H9 (cell line): ENCODE data around the gene MYOCD. TPM values are rescaled to one million over a fixed set of nuclear protein-coding genes. Genes with fewer than 3 reads are reported as not detected.

ENCODE experiments used
- DNase-seq: peaks from one replicate; pipeline ENCODE4 v3.0.0-alpha.2; 2017
- H2AFZ ChIP-seq: one replicate; pipeline ENCODE4 v1.6.1; 2013; ENCODE audit warnings: mild to moderate bottlenecking, low read length, control low read depth, moderate library complexity
- H2AK5ac ChIP-seq: 2 replicates; pipeline ENCODE4 v1.6.1; 2013; ENCODE audit warnings: low read length, control low read depth, mixed read lengths; ENCODE audit not compliant: insufficient read length
- H2BK120ac ChIP-seq: one replicate; pipeline ENCODE4 v1.6.1; 2013; ENCODE audit warnings: low read depth, mild to moderate bottlenecking, low read length, control low read depth, inconsistent platforms; ENCODE audit not compliant: poor library complexity, severe bottlenecking
- H2BK12ac ChIP-seq: 2 replicates; pipeline ENCODE4 v1.6.1; 2013; ENCODE audit warnings: low read length, control low read depth, mixed read lengths, low read depth; ENCODE audit not compliant: insufficient read length
- H2BK15ac ChIP-seq: 2 replicates; pipeline ENCODE4 v1.6.1; 2013; ENCODE audit warnings: low read depth, low read length, control low read depth
- H2BK20ac ChIP-seq: one replicate; pipeline ENCODE4 v1.6.1; 2013; ENCODE audit warnings: low read depth, mild to moderate bottlenecking, low read length, control low read depth, inconsistent platforms; ENCODE audit not compliant: poor library complexity, severe bottlenecking
- H2BK5ac ChIP-seq: 2 replicates; pipeline ENCODE4 v1.6.1; 2013; ENCODE audit warnings: low read length, control low read depth, mixed read lengths; ENCODE audit not compliant: insufficient read length
- H3K14ac ChIP-seq: 2 replicates; pipeline ENCODE4 v1.6.1; 2013; ENCODE audit warnings: low read length, control low read depth; ENCODE audit not compliant: insufficient read depth
- H3K18ac ChIP-seq: 2 replicates; pipeline ENCODE4 v1.6.1; 2013; ENCODE audit warnings: low read depth, mild to moderate bottlenecking, mixed read lengths, low read length, control low read depth; ENCODE audit not compliant: insufficient read length
- H3K23ac ChIP-seq: 2 replicates; pipeline ENCODE4 v1.6.1; 2013; ENCODE audit warnings: low read length, control low read depth, mixed read lengths, low read depth; ENCODE audit not compliant: insufficient read length
- H3K23me2 ChIP-seq: 2 replicates; pipeline ENCODE4 v1.6.1; 2013; ENCODE audit warnings: low read depth, mild to moderate bottlenecking, mixed read lengths, low read length, control low read depth; ENCODE audit not compliant: insufficient read length, poor library complexity, severe bottlenecking
- H3K27ac ChIP-seq: 2 replicates; pipeline ENCODE4 v1.5.1; 2013; ENCODE audit warnings: low read length, control low read depth, mixed read lengths, low read depth; ENCODE audit not compliant: insufficient read length
- H3K27me3 ChIP-seq: 2 replicates; pipeline ENCODE4 v1.6.1; 2013; ENCODE audit warnings: low read length, control low read depth, inconsistent platforms; ENCODE audit not compliant: insufficient read depth
- H3K4ac ChIP-seq: 2 replicates; pipeline ENCODE4 v1.6.1; 2013; ENCODE audit warnings: low read depth, mild to moderate bottlenecking, control low read depth, inconsistent platforms, low read length, moderate library complexity
- H3K4me1 ChIP-seq: 2 replicates; pipeline ENCODE4 v1.6.1; 2013; ENCODE audit warnings: low read length, control low read depth, inconsistent platforms; ENCODE audit not compliant: insufficient read depth
- H3K4me2 ChIP-seq: 2 replicates; pipeline ENCODE4 v1.6.1; 2013; ENCODE audit warnings: low read length, control low read depth, mixed read lengths; ENCODE audit not compliant: insufficient read length, insufficient read depth
- H3K56ac ChIP-seq: 2 replicates; pipeline ENCODE4 v1.6.1; 2013; ENCODE audit warnings: low read depth, mild to moderate bottlenecking, mixed read lengths, low read length, control low read depth; ENCODE audit not compliant: insufficient read length
- H3K79me1 ChIP-seq: 2 replicates; pipeline ENCODE4 v1.6.1; 2013; ENCODE audit warnings: low read depth, mild to moderate bottlenecking, moderate library complexity, low read length, control low read depth, inconsistent platforms; ENCODE audit not compliant: insufficient read depth, poor library complexity, severe bottlenecking
- H3K79me2 ChIP-seq: 2 replicates; pipeline ENCODE4 v1.6.1; 2013; ENCODE audit warnings: low read length, control low read depth, inconsistent platforms; ENCODE audit not compliant: insufficient read depth
- H3K9ac ChIP-seq: 2 replicates; pipeline ENCODE4 v1.6.1; 2013; ENCODE audit warnings: low read length, control low read depth, mixed read lengths; ENCODE audit not compliant: insufficient read length; ENCODE audit errors: extremely low read depth
- H3K9me3 ChIP-seq: one replicate; pipeline ENCODE4 v1.6.1; 2013; ENCODE audit warnings: low read depth, low read length, inconsistent platforms; ENCODE audit not compliant: control insufficient read depth
- H3T11ph ChIP-seq: one replicate; pipeline ENCODE4 v1.6.1; 2013; ENCODE audit warnings: mild to moderate bottlenecking, low read length, control low read depth, inconsistent platforms
- H4K20me1 ChIP-seq: one replicate; pipeline ENCODE4 v1.6.1; 2013; ENCODE audit not compliant: control insufficient read depth, insufficient read length, insufficient read depth
- H4K5ac ChIP-seq: 2 replicates; pipeline ENCODE4 v1.6.1; 2013; ENCODE audit warnings: low read depth, mild to moderate bottlenecking, mixed read lengths, low read length, control low read depth; ENCODE audit not compliant: insufficient read length
- H4K8ac ChIP-seq: replicated peaks from 2 replicates; pipeline ENCODE4 v1.6.1; 2013; ENCODE audit warnings: low read length, control low read depth, mixed read lengths, low read depth; ENCODE audit not compliant: insufficient read length
- H4K91ac ChIP-seq: 2 replicates; pipeline ENCODE4 v1.6.1; 2013; ENCODE audit warnings: low read depth, mild to moderate bottlenecking, moderate library complexity, mixed read lengths, low read length, control low read depth; ENCODE audit not compliant: insufficient read length
- H3K27ac Mint-ChIP-seq, 3 experiments: 2 replicates in 2 of 3; 3 replicates in 1 of 3; pipeline ENCODE4 v1.8.0; 2020 to 2021; ENCODE audit warnings: mixed read lengths in 3 of 3, mild to moderate bottlenecking in 1 of 3, moderate library complexity in 1 of 3
- H3K27me3 Mint-ChIP-seq: 2 replicates; pipeline ENCODE4 v1.8.0; 2021; ENCODE audit warnings: low read depth, mild to moderate bottlenecking, moderate library complexity, mixed read lengths
- H3K36me3 Mint-ChIP-seq, 3 experiments: 2 replicates in 2 of 3; 3 replicates in 1 of 3; pipeline ENCODE4 v1.8.0; 2020 to 2021; ENCODE audit warnings: low read depth in 3 of 3, mixed read lengths in 3 of 3; ENCODE audit not compliant: insufficient read depth in 1 of 3
- H3K4me1 Mint-ChIP-seq, 2 experiments: 2 replicates each; pipeline ENCODE4 v1.8.0; 2020; ENCODE audit warnings: mixed read lengths in 2 of 2
- H3K4me3 Mint-ChIP-seq, 2 experiments: 2 replicates in 1 of 2; 3 replicates in 1 of 2; pipeline ENCODE4 v1.8.0; 2020 to 2021; ENCODE audit warnings: mild to moderate bottlenecking in 2 of 2, mixed read lengths in 2 of 2, moderate library complexity in 1 of 2
- H3K9me3 Mint-ChIP-seq, 2 experiments: 2 replicates in 1 of 2; 3 replicates in 1 of 2; pipeline ENCODE4 v1.8.0; 2020; ENCODE audit warnings: mild to moderate bottlenecking in 2 of 2, mixed read lengths in 2 of 2, moderate library complexity in 1 of 2
- WGBS: extraction: QIAGEN DNeasy Blood & Tissue Kit; methylation state at CpG from one replicate; pipeline ENCODE4 v1.1.7; 2013; ENCODE audit warnings: missing lambda C conversion rate, low lambda C conversion rate, mixed read lengths; ENCODE audit not compliant: insufficient read length; ENCODE audit errors: extremely low coverage; 5-methylcytosine and 5-hydroxymethylcytosine counted together
- total RNA-seq: library from RNA; stranded (reverse); gene quantifications from 2 replicates; pipeline ENCODE4 v1.2.1, GENCODE V29; 2021
- TF ChIP-seq, protein P1 (sequence below): fragments of 200-600 bp; sonication (generic); conservative IDR thresholded peaks from 3 replicates; pipeline ENCODE4 v1.8.0; 2021; ENCODE audit warnings: antibody characterized with exemption, mild to moderate bottlenecking

The MYOCD gene
- total RNA-seq, 1 experiment from 2014 or later: 0.17 TPM

GRCh38 chr17:12655936-12656335 is 9.8 kb upstream of the MYOCD start:
- Histone ChIP-seq H3K18ac (no peak overlapping the region), H2BK5ac (no peak overlapping the region), H3K4ac (no peak overlapping the region), H3K4me1 (no peaks in the 10 kb centered on the region), H3K9ac (no peak overlapping the region), H3K4me2 (no peak overlapping the region), H2BK20ac (no peak overlapping the region), H3K27me3 (no peaks in the 10 kb centered on the region), H4K5ac (no peak overlapping the region), H2AFZ (no peak overlapping the region), H2BK120ac (no peak overlapping the region), H3K9me3 (no peaks in the 10 kb centered on the region), H4K8ac (no peak overlapping the region), H2BK12ac (no peak overlapping the region), H3K23ac (no peak overlapping the region), H4K20me1 (no peaks in the 10 kb centered on the region), H2BK15ac (no peak overlapping the region), H3K79me1 (no peaks in the 10 kb centered on the region), H3K79me2 (no peaks in the 10 kb centered on the region), H3K23me2 (no peaks in the 10 kb centered on the region), H3T11ph (no peak overlapping the region), H4K91ac (no peak overlapping the region), H3K56ac (no peak overlapping the region), H3K27ac (no peak overlapping the region), H3K14ac (no peak overlapping the region), H2AK5ac (no peak overlapping the region)
- DNase-seq: no peak
- Mint-ChIP-seq H3K4me3 (no peak overlapping the region), H3K36me3 (no peaks in the 10 kb centered on the region), H3K27ac (no peak overlapping the region), H3K9me3 (no peaks in the 10 kb centered on the region), H3K4me1 (peaks cover 0 to 6% of the 10 kb centered on the region in 2 experiments; a peak in 2 of 4 replicates), H3K27me3 (no peaks in the 10 kb centered on the region; the same call in 1 of the 2 replicates)
- WGBS: no CpG with 5 or more reads among the region's 4 CpGs
- TF ChIP-seq, protein P1, sequence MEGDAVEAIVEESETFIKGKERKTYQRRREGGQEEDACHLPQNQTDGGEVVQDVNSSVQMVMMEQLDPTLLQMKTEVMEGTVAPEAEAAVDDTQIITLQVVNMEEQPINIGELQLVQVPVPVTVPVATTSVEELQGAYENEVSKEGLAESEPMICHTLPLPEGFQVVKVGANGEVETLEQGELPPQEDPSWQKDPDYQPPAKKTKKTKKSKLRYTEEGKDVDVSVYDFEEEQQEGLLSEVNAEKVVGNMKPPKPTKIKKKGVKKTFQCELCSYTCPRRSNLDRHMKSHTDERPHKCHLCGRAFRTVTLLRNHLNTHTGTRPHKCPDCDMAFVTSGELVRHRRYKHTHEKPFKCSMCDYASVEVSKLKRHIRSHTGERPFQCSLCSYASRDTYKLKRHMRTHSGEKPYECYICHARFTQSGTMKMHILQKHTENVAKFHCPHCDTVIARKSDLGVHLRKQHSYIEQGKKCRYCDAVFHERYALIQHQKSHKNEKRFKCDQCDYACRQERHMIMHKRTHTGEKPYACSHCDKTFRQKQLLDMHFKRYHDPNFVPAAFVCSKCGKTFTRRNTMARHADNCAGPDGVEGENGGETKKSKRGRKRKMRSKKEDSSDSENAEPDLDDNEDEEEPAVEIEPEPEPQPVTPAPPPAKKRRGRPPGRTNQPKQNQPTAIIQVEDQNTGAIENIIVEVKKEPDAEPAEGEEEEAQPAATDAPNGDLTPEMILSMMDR: no peak
